ENCODE results near the gene FGF12.

- TF ChIP-seq CTCF (IDR thresholded peaks at IDR 0.05) (no peak), EZH2 (IDR thresholded peaks at IDR 0.05) (no peak), EZH2phosphoT487 (IDR thresholded peaks at IDR 0.05) (no peak)
These were observed 546.2 kb downstream of the FGF12 start for GRCh38 chr3:192181151-192181550.
